ENCODE data around the gene PHAX. TPM values are rescaled to one million over a fixed set of nuclear protein-coding genes. Genes with fewer than 3 reads are reported as not detected.

PHAX gene
- total and polyA plus RNA-seq, 2 donors (not counting 1 experiment from before 2014, with no cell fraction given): 54.5 to 103 TPM

GRCh38 chr5:126633552-126633951, 32.8 kb downstream of the PHAX start:
- Histone ChIP-seq H3K9ac (ENCODE audit: insufficient read depth, low read length) (no peak overlapping the region), H3K4me3 (replicated peaks in 1 of 4; ENCODE audit: control extremely low read depth in 1 of 4, insufficient read depth in 1 of 4, low read depth in 3 of 4, low read length in 4 of 4) (no peak overlapping the region), H3K9me3 (ENCODE audit: control insufficient read depth, insufficient read depth, low read depth, low read length) (no peaks in the 10 kb centered on the region), H3K79me2 (ENCODE audit: control insufficient read depth, insufficient read depth, low read length) (no peaks in the 10 kb centered on the region), H4K20me1 (ENCODE audit: control insufficient read depth, extremely low read depth, insufficient read depth, low read length) (no peaks in the 10 kb centered on the region), H3K36me3 (ENCODE audit: control insufficient read depth, insufficient read depth, low read length) (no peaks in the 10 kb centered on the region), H3K4me2 (ENCODE audit: extremely low read depth, insufficient read depth, low read length) (no peak overlapping the region), H3K27me3 (ENCODE audit: control insufficient read depth, insufficient read depth, low read length) (no peaks in the 10 kb centered on the region), H3K27ac (ENCODE audit: insufficient read depth, low read length) (no peak overlapping the region), H3K4me1 (ENCODE audit: control insufficient read depth, extremely low read depth, insufficient read depth, low read length) (no peaks in the 10 kb centered on the region), H2AFZ (ENCODE audit: low read length) (no peak overlapping the region)
- TF ChIP-seq EZH2 (IDR thresholded peaks at IDR 0.05; ENCODE audit: low read length, missing control alignments): no peak
- TF ChIP-seq CTCF (conservative IDR thresholded peaks at IDR 0.05 in 1 of 2, IDR thresholded peaks at IDR 0.05 in 1 of 2; ENCODE audit: low read depth in 1 of 2, low read length in 2 of 2): no peak
- no peak for DNase-seq (ENCODE audit: low read depth in 2 of 2)

- no peak overlapping the region for H3K9ac ChIP-seq (ENCODE audit: insufficient read depth, low read length)
- no peaks in the 10 kb centered on the region for H3K27me3 ChIP-seq (ENCODE audit: control insufficient read depth, insufficient read depth, low read length)
- no peak overlapping the region for H3K4me2 ChIP-seq (ENCODE audit: extremely low read depth, insufficient read depth, low read length)
- no peak for DNase-seq (ENCODE audit: low read depth in 2 of 2)
- no peak overlapping the region for H3K27ac ChIP-seq (ENCODE audit: insufficient read depth, low read length)
- H2AFZ ChIP-seq (ENCODE audit: low read length): no peak overlapping the region
- no peak overlapping the region for H3K4me3 ChIP-seq (replicated peaks in 1 of 4; ENCODE audit: control extremely low read depth in 1 of 4, insufficient read depth in 1 of 4, low read depth in 3 of 4, low read length in 4 of 4)
- no peak for TF ChIP-seq CTCF (conservative IDR thresholded peaks at IDR 0.05 in 1 of 2, IDR thresholded peaks at IDR 0.05 in 1 of 2; ENCODE audit: low read depth in 1 of 2, low read length in 2 of 2)
- TF ChIP-seq EZH2 (IDR thresholded peaks at IDR 0.05; ENCODE audit: low read length, missing control alignments): no peak
- no peaks in the 10 kb centered on the region for H3K4me1 ChIP-seq (ENCODE audit: control insufficient read depth, extremely low read depth, insufficient read depth, low read length)
- no peaks in the 10 kb centered on the region for H3K9me3 ChIP-seq (ENCODE audit: control insufficient read depth, insufficient read depth, low read depth, low read length)
- H4K20me1 ChIP-seq (ENCODE audit: control insufficient read depth, extremely low read depth, insufficient read depth, low read length): no peaks in the 10 kb centered on the region
- no peaks in the 10 kb centered on the region for H3K36me3 ChIP-seq (ENCODE audit: control insufficient read depth, insufficient read depth, low read length)
- no peaks in the 10 kb centered on the region for H3K79me2 ChIP-seq (ENCODE audit: control insufficient read depth, insufficient read depth, low read length)
Observed at GRCh38 chr5:126635585-126635984, 34.8 kb downstream of the PHAX start.

GRCh38 chr5:126636956-126637355, 36.2 kb downstream of the PHAX start:
- Histone ChIP-seq H3K27me3 (ENCODE audit: control insufficient read depth, insufficient read depth, low read length) (no peaks in the 10 kb centered on the region), H3K36me3 (ENCODE audit: control insufficient read depth, insufficient read depth, low read length) (no peaks in the 10 kb centered on the region), H3K4me1 (ENCODE audit: control insufficient read depth, extremely low read depth, insufficient read depth, low read length) (no peaks in the 10 kb centered on the region), H3K79me2 (ENCODE audit: control insufficient read depth, insufficient read depth, low read length) (no peaks in the 10 kb centered on the region), H3K4me3 (replicated peaks in 1 of 4; ENCODE audit: control extremely low read depth in 1 of 4, insufficient read depth in 1 of 4, low read depth in 3 of 4, low read length in 4 of 4) (no peak overlapping the region), H2AFZ (ENCODE audit: low read length) (no peak overlapping the region), H4K20me1 (ENCODE audit: control insufficient read depth, extremely low read depth, insufficient read depth, low read length) (no peaks in the 10 kb centered on the region), H3K9ac (ENCODE audit: insufficient read depth, low read length) (no peak overlapping the region), H3K4me2 (ENCODE audit: extremely low read depth, insufficient read depth, low read length) (no peak overlapping the region), H3K27ac (ENCODE audit: insufficient read depth, low read length) (no peak overlapping the region), H3K9me3 (ENCODE audit: control insufficient read depth, insufficient read depth, low read depth, low read length) (no peaks in the 10 kb centered on the region)
- no peak for DNase-seq (ENCODE audit: low read depth in 2 of 2)
- no peak for TF ChIP-seq CTCF (conservative IDR thresholded peaks at IDR 0.05 in 1 of 2, IDR thresholded peaks at IDR 0.05 in 1 of 2; ENCODE audit: low read depth in 1 of 2, low read length in 2 of 2)
- no peak for TF ChIP-seq EZH2 (IDR thresholded peaks at IDR 0.05; ENCODE audit: low read length, missing control alignments)

Measured in fibroblast of lung (primary cell).